RWPE1 (cell line): ENCODE results near the gene ZYX.

ENCODE experiments used
- CTCF ChIA-PET: fragments of 350-600 bp; sonication (Branson Sonifier 250); formaldehyde crosslinking; extraction: SDS; loops from one replicate; lab custom pipeline; 2021; lab: Yijun Ruan, JAX
- POLR2A ChIA-PET: fragments of 400-600 bp; formaldehyde crosslinking; extraction: SDS; loops from one replicate; lab custom pipeline; 2020; ENCODE audit warnings: antibody characterized with exemption; ENCODE audit not compliant: low non-redundant PET; lab: Yijun Ruan, JAX
- DNase-seq: peaks from one replicate; pipeline ENCODE4 v3.0.0; 2012; ENCODE audit warnings: low spot score
- H3K27ac ChIP-seq: fragments of 450-650 bp; 2 replicates; pipeline ENCODE4 v1.5.1; 2017
- CTCF ChIP-seq: fragments of 450-650 bp; conservative IDR thresholded peaks from 2 replicates; pipeline ENCODE4 v1.5.1; 2017; ENCODE audit warnings: low read depth, mild to moderate bottlenecking

Gene ZYX

GRCh38 chr7:143405173-143406001, 24.2 kb downstream of the ZYX start:
- TF ChIP-seq CTCF, result no peak
- ChIA-PET CTCF (interaction anchor here (0.6 to 0.7 kb wide), 2 partner anchors 10 to 409 kb away, joined by 3 to 5 read pairs; no protein-coding TSS in a partner anchor), POLR2A (interaction anchor here (1.1 kb wide), 1 partner anchor 17 kb away, joined by 3 read pairs; no protein-coding TSS in a partner anchor)
- no peak for DNase-seq
- H3K27ac ChIP-seq, result no peak overlapping the region

GRCh38 chr7:143406002-143406357, 24.8 kb downstream of the ZYX start:
- ChIA-PET POLR2A (no interaction called here), CTCF (no interaction called here)
- DNase-seq, result no peak
- H3K27ac ChIP-seq, result no peak overlapping the region
- no peak for TF ChIP-seq CTCF

GRCh38 chr7:143407287-143408251, 26.4 kb downstream of the ZYX start:
- no peak for TF ChIP-seq CTCF
- CTCF ChIA-PET, result interaction anchor here (1.3 kb wide), 1 partner anchor 27 kb away, joined by 6 read pairs; no protein-coding TSS in a partner anchor
- POLR2A ChIA-PET, result no interaction called here
- DNase-seq, result peak; percentile 49
- peak overlapping the region; percentile 7; the same call in 1 of the 2 replicates for H3K27ac ChIP-seq

GRCh38 chr7:143408252-143408685, 27.1 kb downstream of the ZYX start:
- TF ChIP-seq CTCF, result no peak
- POLR2A ChIA-PET, result no interaction called here
- H3K27ac ChIP-seq, result no peak overlapping the region
- DNase-seq, result no peak
- CTCF ChIA-PET, result interaction anchor here (0.7 kb wide), 1 partner anchor 168 kb away, joined by 3 read pairs; no protein-coding TSS in a partner anchor

GRCh38 chr7:143408686-143409561, 27.8 kb downstream of the ZYX start, which contains the start of gene EPHA1:
EPHA1 (minus strand) TSS chr7:143408856; CDS start chr7:143408805, 51 bp downstream.
- peak within 1 kb of the TSS; percentile 7; the same call in 1 of the 2 replicates for H3K27ac ChIP-seq
- ChIA-PET POLR2A (no interaction called here), CTCF (interaction anchor here (0.7 kb wide), 2 partner anchors 168 to 732 kb away, joined by 3 read pairs; no protein-coding TSS in a partner anchor)
- DNase-seq, result peak; percentile 92
- TF ChIP-seq CTCF, result peak; percentile 26; the same call in 1 of the 2 replicates
